ENCODE data around the gene PPARD. TPM values are rescaled to one million over a fixed set of nuclear protein-coding genes. Genes with fewer than 3 reads are reported as not detected.

Gene PPARD
- total RNA-seq, 4 donors from 2014 or later, result 1.5 to 26.6 (median 7.8) TPM

DNA sequence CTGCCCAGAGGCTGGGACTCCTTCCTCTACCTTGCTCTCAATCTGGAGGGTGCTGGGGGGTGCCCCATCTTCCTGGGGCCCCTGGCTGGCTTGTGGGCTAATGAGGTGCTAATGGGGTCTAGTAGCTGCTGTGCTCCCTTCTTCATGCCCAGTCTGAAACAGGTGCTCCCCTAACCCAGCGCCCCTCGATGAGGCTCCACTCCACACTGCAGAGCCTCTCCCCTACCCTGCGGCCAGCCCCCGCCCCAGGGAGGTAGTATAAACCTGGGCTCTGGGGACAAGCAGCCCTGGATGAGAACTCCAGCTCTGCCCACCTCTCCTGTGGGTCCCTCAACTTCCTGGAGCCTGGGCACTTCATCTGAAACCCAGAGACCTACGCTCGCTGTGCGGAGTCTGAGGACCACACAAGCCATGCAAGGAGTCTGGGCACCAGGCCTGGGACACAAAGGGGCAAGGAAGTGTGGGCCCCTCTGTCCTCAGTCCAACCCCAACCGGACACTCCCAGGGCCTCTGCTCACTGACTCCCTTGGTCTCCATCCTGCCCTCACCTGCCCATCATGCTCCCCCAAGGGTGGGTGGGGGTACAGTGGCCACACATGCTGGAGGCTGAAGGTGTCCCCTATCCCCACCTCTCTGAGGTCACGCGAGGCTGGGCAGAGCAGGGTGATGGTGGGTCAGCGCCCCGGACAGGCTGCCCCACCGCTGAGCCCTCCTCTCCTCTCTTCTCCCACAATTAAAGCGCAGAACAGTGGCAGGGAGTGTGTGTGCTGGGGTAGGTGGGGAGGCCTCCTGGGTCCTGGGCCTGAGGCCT, 132.0 kb downstream of the PPARD start:
- intact Hi-C loops (cut with DNase I; ENCODE audit: low total_unique reads), result no loop called here
- Histone ChIP-seq H3K27ac (no peak overlapping the region), H3K36me3 (no peaks in the 10 kb centered on the region), H3K9me3 (no peaks in the 10 kb centered on the region), H3K4me3 (no peak overlapping the region), H3K4me1 (peaks cover 0 to 7% of the 10 kb centered on the region in 2 donors), H3K27me3 (no peaks in the 10 kb centered on the region)
- DNase-seq, result no peak
- TF ChIP-seq, protein P1, sequence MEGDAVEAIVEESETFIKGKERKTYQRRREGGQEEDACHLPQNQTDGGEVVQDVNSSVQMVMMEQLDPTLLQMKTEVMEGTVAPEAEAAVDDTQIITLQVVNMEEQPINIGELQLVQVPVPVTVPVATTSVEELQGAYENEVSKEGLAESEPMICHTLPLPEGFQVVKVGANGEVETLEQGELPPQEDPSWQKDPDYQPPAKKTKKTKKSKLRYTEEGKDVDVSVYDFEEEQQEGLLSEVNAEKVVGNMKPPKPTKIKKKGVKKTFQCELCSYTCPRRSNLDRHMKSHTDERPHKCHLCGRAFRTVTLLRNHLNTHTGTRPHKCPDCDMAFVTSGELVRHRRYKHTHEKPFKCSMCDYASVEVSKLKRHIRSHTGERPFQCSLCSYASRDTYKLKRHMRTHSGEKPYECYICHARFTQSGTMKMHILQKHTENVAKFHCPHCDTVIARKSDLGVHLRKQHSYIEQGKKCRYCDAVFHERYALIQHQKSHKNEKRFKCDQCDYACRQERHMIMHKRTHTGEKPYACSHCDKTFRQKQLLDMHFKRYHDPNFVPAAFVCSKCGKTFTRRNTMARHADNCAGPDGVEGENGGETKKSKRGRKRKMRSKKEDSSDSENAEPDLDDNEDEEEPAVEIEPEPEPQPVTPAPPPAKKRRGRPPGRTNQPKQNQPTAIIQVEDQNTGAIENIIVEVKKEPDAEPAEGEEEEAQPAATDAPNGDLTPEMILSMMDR (IDR thresholded peaks at IDR 0.05), result no peak
- TF ChIP-seq POLR2A (IDR thresholded peaks at IDR 0.05), result no peak

DNA sequence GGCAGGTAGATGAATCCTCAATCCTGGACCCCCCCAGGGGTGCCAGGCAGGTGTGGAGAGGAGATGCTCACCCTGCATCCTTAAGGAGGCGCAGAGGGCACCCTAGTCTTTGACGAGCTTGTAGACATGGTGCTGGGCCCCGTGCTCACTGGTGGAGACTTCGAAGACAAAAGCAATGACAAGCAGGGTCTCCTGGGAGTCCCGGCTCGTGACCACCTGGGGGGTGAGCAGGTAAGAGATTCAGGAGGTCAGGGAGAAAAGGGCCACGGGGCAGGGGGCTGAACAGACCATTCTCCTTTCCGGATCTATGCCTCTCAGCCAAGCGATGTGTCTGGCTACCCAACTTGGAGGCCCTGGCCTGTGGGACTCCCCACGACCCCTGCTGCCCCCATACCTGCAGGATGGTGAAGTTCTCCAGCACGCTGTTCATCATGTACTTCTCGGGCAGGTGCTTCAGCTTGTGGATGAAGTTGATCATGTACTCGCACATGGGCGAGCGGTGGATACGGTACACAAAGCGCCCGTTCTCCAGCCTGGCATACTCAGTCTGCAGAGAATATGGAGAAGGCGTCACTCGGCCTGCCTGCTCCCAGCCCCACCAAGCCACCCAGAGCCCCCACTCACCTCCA, 132.7 kb downstream of the PPARD start:
- no peak overlapping the region for H3K4me3 ChIP-seq
- no peaks in the 10 kb centered on the region for H3K9me3 ChIP-seq
- peaks cover 0 to 5% of the 10 kb centered on the region in 2 donors for H3K4me1 ChIP-seq
- no peak for DNase-seq
- H3K27me3 ChIP-seq, result no peaks in the 10 kb centered on the region
- no peak overlapping the region for H3K27ac ChIP-seq
- H3K36me3 ChIP-seq, result no peaks in the 10 kb centered on the region
- TF ChIP-seq, protein P1 (IDR thresholded peaks at IDR 0.05), result no peak
- no peak for TF ChIP-seq POLR2A (IDR thresholded peaks at IDR 0.05)
- intact Hi-C loops (cut with DNase I; ENCODE audit: low total_unique reads), result no loop called here

DNA sequence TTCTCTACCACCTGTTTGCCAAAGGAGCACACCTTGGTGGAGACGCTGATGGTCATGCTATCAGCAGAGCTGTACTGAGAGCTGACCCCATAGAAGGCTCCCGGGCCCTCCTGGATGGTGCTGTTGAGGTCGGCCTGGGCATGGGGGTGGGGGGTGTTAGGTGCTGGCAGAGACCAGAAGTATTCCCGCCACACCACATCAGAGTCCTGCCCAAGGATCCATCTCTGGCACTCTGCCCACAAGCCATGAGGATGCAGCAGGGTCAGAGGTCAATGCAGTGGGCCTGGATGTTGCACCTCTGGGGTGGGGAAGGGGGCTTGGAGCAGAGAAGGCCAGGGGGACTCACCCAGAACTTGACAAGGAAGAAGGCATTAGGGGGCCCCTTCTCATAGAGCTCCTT, 133.2 kb downstream of the PPARD start:
- no peak for DNase-seq
- Histone ChIP-seq H3K27ac (no peak overlapping the region), H3K4me1 (no peaks in the 10 kb centered on the region), H3K27me3 (no peaks in the 10 kb centered on the region), H3K4me3 (no peak overlapping the region), H3K36me3 (no peaks in the 10 kb centered on the region), H3K9me3 (no peaks in the 10 kb centered on the region)
- intact Hi-C loops (cut with DNase I; ENCODE audit: low total_unique reads), result no loop called here
- TF ChIP-seq POLR2A (IDR thresholded peaks at IDR 0.05), result no peak
- TF ChIP-seq, protein P1 (IDR thresholded peaks at IDR 0.05), result no peak

DNA sequence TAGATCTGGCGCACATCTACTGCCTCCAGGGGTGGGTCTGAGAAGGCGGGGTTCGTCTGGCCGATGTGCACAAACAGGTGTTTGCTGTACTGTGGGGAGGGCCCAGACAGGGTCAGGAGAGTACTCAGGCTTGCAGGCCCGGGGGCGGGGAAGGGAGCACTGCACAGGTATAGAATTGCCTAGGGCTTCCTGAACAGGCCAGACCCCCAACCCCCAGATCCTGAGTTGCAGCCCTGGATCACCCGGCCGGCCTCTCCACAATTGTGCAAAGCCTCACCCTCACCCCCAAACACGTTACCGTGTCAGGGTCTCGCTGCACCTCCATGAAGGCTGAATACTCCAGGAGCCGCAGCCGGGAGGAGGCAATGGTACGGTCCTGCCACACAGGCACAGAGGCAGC, 133.6 kb downstream of the PPARD start:
- H3K4me3 ChIP-seq, result no peak overlapping the region
- peaks cover 0 to under 1% of the 10 kb centered on the region in 2 donors for H3K4me1 ChIP-seq
- H3K27me3 ChIP-seq, result no peaks in the 10 kb centered on the region
- intact Hi-C loops (cut with DNase I; ENCODE audit: low total_unique reads), result no loop called here
- TF ChIP-seq, protein P1 (IDR thresholded peaks at IDR 0.05), result no peak
- no peak for TF ChIP-seq POLR2A (IDR thresholded peaks at IDR 0.05)
- no peak for DNase-seq
- no peak overlapping the region for H3K27ac ChIP-seq
- H3K36me3 ChIP-seq, result no peaks in the 10 kb centered on the region
- H3K9me3 ChIP-seq, result no peaks in the 10 kb centered on the region

DNA sequence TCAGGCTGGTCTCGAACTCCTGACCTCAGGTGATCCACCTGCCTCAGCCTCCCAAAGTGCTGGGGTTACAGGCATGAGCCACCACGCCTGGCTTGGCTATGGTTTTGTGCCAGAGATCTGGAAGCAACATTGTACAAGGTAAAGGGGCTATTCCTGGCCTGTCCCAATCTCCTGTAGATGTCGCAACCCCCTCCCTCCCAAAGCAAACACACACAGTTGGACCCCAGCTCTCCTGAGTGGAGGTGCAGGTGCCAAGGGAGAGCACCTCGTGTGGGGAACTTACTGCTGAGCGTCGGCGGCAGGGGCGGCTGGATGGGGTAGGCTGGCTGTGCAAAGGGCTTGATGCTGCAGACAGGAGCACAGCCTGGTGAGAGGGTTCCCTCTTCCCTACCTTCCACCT, 134.7 kb downstream of the PPARD start:
- Histone ChIP-seq H3K36me3 (no peaks in the 10 kb centered on the region), H3K27me3 (no peaks in the 10 kb centered on the region), H3K27ac (no peak overlapping the region), H3K4me3 (no peak overlapping the region), H3K9me3 (no peaks in the 10 kb centered on the region), H3K4me1 (peaks cover 0 to 6% of the 10 kb centered on the region in 2 donors)
- no peak for TF ChIP-seq POLR2A (IDR thresholded peaks at IDR 0.05)
- TF ChIP-seq, protein P1 (IDR thresholded peaks at IDR 0.05), result no peak
- no peak for DNase-seq
- intact Hi-C loops (cut with DNase I; ENCODE audit: low total_unique reads), result no loop called here

All from uterus (tissue), 4 donors.